ENCODE measurements around the gene RNASE7.

GRCh38 chr14:21053184-21054122, 11.3 kb downstream of the RNASE7 start:
- no peak for TF ChIP-seq HOXA7 (CRISPR knock-in tag; IDR thresholded peaks at IDR 0.05; ENCODE audit: borderline replicate concordance)
- TF ChIP-seq, protein P1, sequence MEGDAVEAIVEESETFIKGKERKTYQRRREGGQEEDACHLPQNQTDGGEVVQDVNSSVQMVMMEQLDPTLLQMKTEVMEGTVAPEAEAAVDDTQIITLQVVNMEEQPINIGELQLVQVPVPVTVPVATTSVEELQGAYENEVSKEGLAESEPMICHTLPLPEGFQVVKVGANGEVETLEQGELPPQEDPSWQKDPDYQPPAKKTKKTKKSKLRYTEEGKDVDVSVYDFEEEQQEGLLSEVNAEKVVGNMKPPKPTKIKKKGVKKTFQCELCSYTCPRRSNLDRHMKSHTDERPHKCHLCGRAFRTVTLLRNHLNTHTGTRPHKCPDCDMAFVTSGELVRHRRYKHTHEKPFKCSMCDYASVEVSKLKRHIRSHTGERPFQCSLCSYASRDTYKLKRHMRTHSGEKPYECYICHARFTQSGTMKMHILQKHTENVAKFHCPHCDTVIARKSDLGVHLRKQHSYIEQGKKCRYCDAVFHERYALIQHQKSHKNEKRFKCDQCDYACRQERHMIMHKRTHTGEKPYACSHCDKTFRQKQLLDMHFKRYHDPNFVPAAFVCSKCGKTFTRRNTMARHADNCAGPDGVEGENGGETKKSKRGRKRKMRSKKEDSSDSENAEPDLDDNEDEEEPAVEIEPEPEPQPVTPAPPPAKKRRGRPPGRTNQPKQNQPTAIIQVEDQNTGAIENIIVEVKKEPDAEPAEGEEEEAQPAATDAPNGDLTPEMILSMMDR (tag by site-specific recombination; IDR thresholded peaks at IDR 0.05) = no peak
- no peak for TF ChIP-seq ZNF311 (tag by site-specific recombination; IDR thresholded peaks at IDR 0.05; ENCODE audit: borderline replicate concordance)
- TF ChIP-seq ZNF292 (tag by site-specific recombination; IDR thresholded peaks at IDR 0.05; ENCODE audit: borderline replicate concordance, low read depth) = no peak
- no peak for TF ChIP-seq ZNF76 (tag by site-specific recombination; IDR thresholded peaks at IDR 0.05; ENCODE audit: borderline replicate concordance, low read depth)
- no peak for TF ChIP-seq ZNF529 (tag by site-specific recombination; IDR thresholded peaks at IDR 0.05; ENCODE audit: insufficient replicate concordance)
- no peak for TF ChIP-seq ZNF785 (tag by site-specific recombination; IDR thresholded peaks at IDR 0.05)
- TF ChIP-seq ZSCAN30 (tag by site-specific recombination; IDR thresholded peaks at IDR 0.05) = no peak
- TF ChIP-seq GLIS1 (tag by site-specific recombination; IDR thresholded peaks at IDR 0.05) = no peak

Measured in HEK293 (cell line).